NCI-H526 (cell line): ENCODE measurements around the gene EFHC1.

Experiments
- DNase-seq, 2 experiments: peaks; one replicate each; lab custom pipeline; 2025; lab: John Stamatoyannopoulos, UW

EFHC1 gene

GRCh38 chr6:52518279-52518945, 98.3 kb downstream of the EFHC1 start:
- DNase-seq, result no peak

GRCh38 chr6:52519618-52520017, 99.5 kb downstream of the EFHC1 start:
- DNase-seq, result no peak

GRCh38 chr6:52522151-52522626, 102.0 kb downstream of the EFHC1 start:
- DNase-seq, result no peak

- peak in 1 of 2 experiments; percentile 48 for DNase-seq
These were observed 102.5 kb downstream of the EFHC1 start for GRCh38 chr6:52522655-52523054.

- DNase-seq, result peak; percentile 84 to 89
These were observed 103.4 kb downstream of the EFHC1 start for GRCh38 chr6:52523378-52524142.

- peak in 1 of 2 experiments; percentile 14 for DNase-seq
These were observed 104.8 kb downstream of the EFHC1 start for GRCh38 chr6:52524918-52525317.

GRCh38 chr6:52526634-52527033, 106.5 kb downstream of the EFHC1 start:
- no peak for DNase-seq

GRCh38 chr6:52527436-52527835, 107.3 kb downstream of the EFHC1 start:
- DNase-seq, result no peak

- DNase-seq, result no peak
These were observed 109.2 kb downstream of the EFHC1 start for GRCh38 chr6:52529311-52529710.

- no peak for DNase-seq
These were observed 110.2 kb downstream of the EFHC1 start for GRCh38 chr6:52530351-52530750.

- DNase-seq, result no peak
These were observed 111.3 kb downstream of the EFHC1 start for GRCh38 chr6:52531396-52531795.

GRCh38 chr6:52531834-52532233, 111.7 kb downstream of the EFHC1 start:
- peak in 1 of 2 experiments; percentile 21 for DNase-seq

- DNase-seq, result no peak
These were observed 112.3 kb downstream of the EFHC1 start for GRCh38 chr6:52532457-52532856.

- DNase-seq, result no peak
These were observed 113.3 kb downstream of the EFHC1 start for GRCh38 chr6:52533491-52533890.

- DNase-seq, result no peak
These were observed 114.2 kb downstream of the EFHC1 start for GRCh38 chr6:52534363-52534762.

GRCh38 chr6:52534966-52535390, 114.8 kb downstream of the EFHC1 start:
- DNase-seq, result no peak

- DNase-seq, result no peak
These were observed 115.7 kb downstream of the EFHC1 start for GRCh38 chr6:52535711-52536423.

- no peak for DNase-seq
These were observed 116.3 kb downstream of the EFHC1 start for GRCh38 chr6:52536424-52536916.

GRCh38 chr6:52537001-52537753, 117.0 kb downstream of the EFHC1 start:
- DNase-seq, result no peak

GRCh38 chr6:52538252-52538900, 118.2 kb downstream of the EFHC1 start:
- DNase-seq, result no peak

- no peak for DNase-seq
These were observed 118.8 kb downstream of the EFHC1 start for GRCh38 chr6:52538901-52539354.
